Trophoblast cell (in vitro differentiated cells and primary cell): ENCODE data around the gene INPP1.

Experiments used
- DNase-seq, 2 donors: peaks; one replicate each; pipeline ENCODE4 v3.0.0-alpha.2; 2016
- H2AFZ ChIP-seq: 2 replicates; pipeline ENCODE4 v1.6.1; 2013; ENCODE audit warnings: low read length, moderate library complexity, mild to moderate bottlenecking; ENCODE audit not compliant: insufficient read depth, poor library complexity
- H2AK5ac ChIP-seq: 2 replicates; pipeline ENCODE4 v1.6.1; 2013; ENCODE audit warnings: mild to moderate bottlenecking, low read length
- H2BK120ac ChIP-seq: 2 replicates; pipeline ENCODE4 v1.6.1; 2013; ENCODE audit warnings: low read length, mild to moderate bottlenecking, moderate library complexity; ENCODE audit not compliant: insufficient read depth, poor library complexity
- H2BK12ac ChIP-seq: 2 replicates; pipeline ENCODE4 v1.6.1; 2013; ENCODE audit warnings: mild to moderate bottlenecking, low read length, moderate library complexity
- H2BK5ac ChIP-seq: 2 replicates; pipeline ENCODE4 v1.6.1; 2013; ENCODE audit warnings: low read length, low read depth, moderate library complexity, mild to moderate bottlenecking; ENCODE audit not compliant: poor library complexity
- H3K14ac ChIP-seq: 2 replicates; pipeline ENCODE4 v1.6.1; 2013; ENCODE audit warnings: mild to moderate bottlenecking, low read length
- H3K18ac ChIP-seq: 2 replicates; pipeline ENCODE4 v1.6.1; 2013; ENCODE audit warnings: mild to moderate bottlenecking, low read length
- H3K23ac ChIP-seq: 2 replicates; pipeline ENCODE4 v1.6.1; 2013; ENCODE audit warnings: low read length
- H3K27ac ChIP-seq: 2 replicates; pipeline ENCODE4 v1.5.1; 2013; ENCODE audit warnings: low read depth, mild to moderate bottlenecking, inconsistent platforms, low read length, moderate library complexity
- H3K27me3 ChIP-seq: 2 replicates; pipeline ENCODE4 v1.6.1; 2013; ENCODE audit warnings: inconsistent platforms, mild to moderate bottlenecking, low read length, moderate library complexity; ENCODE audit not compliant: insufficient read depth
- H3K36me3 ChIP-seq, 2 experiments: 1 replicate in 1 of 2; 2 replicates in 1 of 2; pipeline ENCODE4 v1.6.1; 2013; ENCODE audit warnings: low read length in 2 of 2, mild to moderate bottlenecking in 2 of 2, moderate library complexity in 1 of 2; ENCODE audit not compliant: insufficient read depth in 2 of 2, control insufficient read depth in 1 of 2
- H3K4ac ChIP-seq: 2 replicates; pipeline ENCODE4 v1.6.1; 2013; ENCODE audit warnings: low read depth, mild to moderate bottlenecking, low read length, moderate library complexity
- H3K4me1 ChIP-seq, 2 experiments: 1 replicate in 1 of 2; 2 replicates in 1 of 2; pipeline ENCODE4 v1.6.1; 2013; ENCODE audit warnings: low read length in 2 of 2, mild to moderate bottlenecking in 2 of 2, moderate library complexity in 1 of 2; ENCODE audit not compliant: insufficient read depth in 2 of 2, control insufficient read depth in 1 of 2
- H3K4me2 ChIP-seq: 2 replicates; pipeline ENCODE4 v1.6.1; 2013; ENCODE audit warnings: inconsistent platforms, mild to moderate bottlenecking, low read length, moderate library complexity
- H3K4me3 ChIP-seq: 2 replicates; pipeline ENCODE4 v1.5.1; 2013; ENCODE audit warnings: mild to moderate bottlenecking, low read depth, low read length, inconsistent platforms
- H3K79me1 ChIP-seq: one replicate; pipeline ENCODE4 v1.6.1; 2013; ENCODE audit warnings: low read length
- H3K79me2 ChIP-seq: 2 replicates; pipeline ENCODE4 v1.6.1; 2013; ENCODE audit warnings: low read length, mild to moderate bottlenecking; ENCODE audit not compliant: control insufficient read depth, insufficient read depth, poor library complexity
- H3K9ac ChIP-seq: 2 replicates; pipeline ENCODE4 v1.6.1; 2013; ENCODE audit warnings: mild to moderate bottlenecking, low read length
- H3K9me3 ChIP-seq: 2 replicates; pipeline ENCODE4 v1.6.1; 2013; ENCODE audit warnings: low read depth, mild to moderate bottlenecking, control low read depth, inconsistent platforms, low read length; ENCODE audit not compliant: insufficient read depth
- H4K12ac ChIP-seq: 2 replicates; pipeline ENCODE4 v1.6.1; 2013; ENCODE audit warnings: low read depth, mild to moderate bottlenecking, low read length, moderate library complexity
- H4K8ac ChIP-seq: 2 replicates; pipeline ENCODE4 v1.6.1; 2013; ENCODE audit warnings: low read depth, mild to moderate bottlenecking, low read length, moderate library complexity
- H4K91ac ChIP-seq: one replicate; pipeline ENCODE4 v1.6.1; 2013; ENCODE audit warnings: low read depth, mild to moderate bottlenecking, low read length, moderate library complexity
- WGBS: extraction: QIAGEN DNeasy Blood & Tissue Kit; methylation state at CpG from one replicate; pipeline ENCODE4 v1.1.7; 2013; ENCODE audit warnings: missing lambda C conversion rate; ENCODE audit not compliant: insufficient read length, insufficient coverage; ENCODE audit errors: extremely low coverage; 5-methylcytosine and 5-hydroxymethylcytosine counted together

The INPP1 gene

GRCh38 chr2:190336420-190336819 lies 7.0 kb upstream of the INPP1 start:
- Histone ChIP-seq H3K23ac (no peak overlapping the region), H4K91ac (no peak overlapping the region), H3K4me3 (no peak overlapping the region), H3K36me3 (no peaks in the 10 kb centered on the region), H3K4ac (no peak overlapping the region), H4K8ac (no peak overlapping the region), H2AFZ (no peak overlapping the region), H4K12ac (no peak overlapping the region), H3K9me3 (no peaks in the 10 kb centered on the region), H3K4me2 (no peak overlapping the region), H3K27me3 (no peaks in the 10 kb centered on the region), H3K14ac (no peak overlapping the region), H3K79me2 (no peaks in the 10 kb centered on the region), H3K18ac (no peak overlapping the region), H3K4me1 (no peaks in the 10 kb centered on the region), H3K27ac (no peak overlapping the region), H2AK5ac (no peak overlapping the region), H2BK120ac (no peak overlapping the region), H2BK12ac (no peak overlapping the region), H3K9ac (no peak overlapping the region), H3K79me1 (no peaks in the 10 kb centered on the region), H2BK5ac (no peak overlapping the region)
- no peak for DNase-seq
- no CpG with 5 or more reads among the region's 2 CpGs for WGBS

- no peak overlapping the region for H2AK5ac ChIP-seq
- no peak overlapping the region for H4K12ac ChIP-seq
- no peak overlapping the region for H3K9ac ChIP-seq
- H3K27ac ChIP-seq, result no peak overlapping the region
- no peak overlapping the region for H4K8ac ChIP-seq
- peaks cover 2% of the 10 kb centered on the region for H3K79me1 ChIP-seq
- no peak overlapping the region for H4K91ac ChIP-seq
- H3K79me2 ChIP-seq, result peaks cover under 1% of the 10 kb centered on the region
- no peaks in the 10 kb centered on the region for H3K4me1 ChIP-seq
- no CpG with 5 or more reads among the region's 1 CpG for WGBS
- no peaks in the 10 kb centered on the region for H3K9me3 ChIP-seq
- no peak overlapping the region for H2BK120ac ChIP-seq
- H3K4me2 ChIP-seq, result no peak overlapping the region
- H2BK12ac ChIP-seq, result no peak overlapping the region
- H3K18ac ChIP-seq, result no peak overlapping the region
- no peak for DNase-seq
- no peak overlapping the region for H3K23ac ChIP-seq
- no peak overlapping the region for H3K4me3 ChIP-seq
- no peak overlapping the region for H2AFZ ChIP-seq
- H3K27me3 ChIP-seq, result no peaks in the 10 kb centered on the region
- no peak overlapping the region for H3K14ac ChIP-seq
- H3K36me3 ChIP-seq, result no peaks in the 10 kb centered on the region
- H2BK5ac ChIP-seq, result no peak overlapping the region
- no peak overlapping the region for H3K4ac ChIP-seq
Observed at GRCh38 chr2:190338453-190338852, 4.9 kb upstream of the INPP1 start.

GRCh38 chr2:190339394-190339793 lies 4.0 kb upstream of the INPP1 start:
- Histone ChIP-seq H2BK5ac (no peak overlapping the region), H3K79me2 (peaks cover 5% of the 10 kb centered on the region), H3K4ac (no peak overlapping the region), H3K4me2 (no peak overlapping the region), H2AK5ac (no peak overlapping the region), H4K91ac (no peak overlapping the region), H3K4me1 (no peaks in the 10 kb centered on the region), H2AFZ (no peak overlapping the region), H3K36me3 (no peaks in the 10 kb centered on the region), H2BK120ac (no peak overlapping the region), H3K27me3 (no peaks in the 10 kb centered on the region), H3K4me3 (no peak overlapping the region), H3K9ac (no peak overlapping the region), H3K9me3 (no peaks in the 10 kb centered on the region), H4K12ac (no peak overlapping the region), H4K8ac (no peak overlapping the region), H3K14ac (no peak overlapping the region), H3K79me1 (peaks cover 8% of the 10 kb centered on the region), H3K18ac (no peak overlapping the region), H2BK12ac (no peak overlapping the region), H3K23ac (no peak overlapping the region), H3K27ac (no peak overlapping the region)
- no peak for DNase-seq
- no CpG with 5 or more reads among the region's 1 CpG for WGBS

GRCh38 chr2:190340369-190340768 lies 3.0 kb upstream of the INPP1 start:
- Histone ChIP-seq H3K14ac (no peak overlapping the region), H3K9ac (no peak overlapping the region), H2BK120ac (no peak overlapping the region), H3K4me2 (no peak overlapping the region), H4K8ac (no peak overlapping the region), H3K27me3 (no peaks in the 10 kb centered on the region), H3K23ac (no peak overlapping the region), H3K36me3 (no peaks in the 10 kb centered on the region), H3K18ac (no peak overlapping the region), H2BK12ac (no peak overlapping the region), H3K4ac (no peak overlapping the region), H2BK5ac (no peak overlapping the region), H2AK5ac (no peak overlapping the region), H3K4me1 (no peaks in the 10 kb centered on the region), H3K4me3 (no peak overlapping the region), H3K79me1 (peaks cover 8% of the 10 kb centered on the region), H2AFZ (no peak overlapping the region), H3K9me3 (no peaks in the 10 kb centered on the region), H3K79me2 (peaks cover 5% of the 10 kb centered on the region), H4K12ac (no peak overlapping the region), H3K27ac (no peak overlapping the region), H4K91ac (no peak overlapping the region)
- WGBS, result no CpG with 5 or more reads among the region's 2 CpGs
- DNase-seq, result no peak
